Forelimb muscle (tissue), 1 donor: ENCODE data around the gene LGI4. TPM values are rescaled to one million over a fixed set of nuclear protein-coding genes. Genes with fewer than 3 reads are reported as not detected.

Experiments
- DNase-seq: peaks from one replicate; pipeline ENCODE4 v3.0.0-alpha.2; 2013; ENCODE audit warnings: low read depth
- polyA plus RNA-seq: library from polyadenylated mRNA; unstranded; fragments of 120-200 nt; gene quantifications from one replicate; pipeline ENCODE4 v1.2.1, GENCODE V29; 2013; ENCODE audit not compliant: insufficient read length

LGI4 gene
- polyA plus RNA-seq, 1 donor = 9.0 TPM

- no peak for DNase-seq
Measured at GRCh38 chr19:35123573-35123972, 11.3 kb downstream of the LGI4 start.

- no peak for DNase-seq
Measured at GRCh38 chr19:35122687-35123551, 11.9 kb downstream of the LGI4 start.

DNA sequence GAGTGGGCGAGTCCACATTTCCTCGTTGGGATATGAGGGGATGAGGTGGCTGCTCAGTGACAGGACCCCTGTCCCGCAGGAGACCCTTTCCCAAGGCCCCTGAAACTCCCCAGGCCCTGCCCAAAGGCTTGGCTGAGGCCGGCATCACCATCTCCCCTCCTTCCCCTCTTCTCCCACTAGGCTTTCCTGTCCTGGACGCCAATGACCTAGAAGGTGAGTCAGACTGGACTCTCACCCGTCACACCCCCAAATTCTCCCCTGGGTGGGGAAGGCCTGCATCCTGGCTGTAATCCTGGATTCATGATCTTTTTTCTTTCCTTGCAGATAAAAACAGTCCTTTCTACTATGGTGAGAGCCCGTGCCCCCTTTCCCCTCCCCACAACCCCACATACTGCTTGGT, 14.0 kb downstream of the LGI4 start:
- no peak for DNase-seq

GRCh38 chr19:35120492-35120891, 14.4 kb downstream of the LGI4 start:
- no peak for DNase-seq

GRCh38 chr19:35119578-35120155, 15.2 kb downstream of the LGI4 start:
- no peak for DNase-seq

DNA sequence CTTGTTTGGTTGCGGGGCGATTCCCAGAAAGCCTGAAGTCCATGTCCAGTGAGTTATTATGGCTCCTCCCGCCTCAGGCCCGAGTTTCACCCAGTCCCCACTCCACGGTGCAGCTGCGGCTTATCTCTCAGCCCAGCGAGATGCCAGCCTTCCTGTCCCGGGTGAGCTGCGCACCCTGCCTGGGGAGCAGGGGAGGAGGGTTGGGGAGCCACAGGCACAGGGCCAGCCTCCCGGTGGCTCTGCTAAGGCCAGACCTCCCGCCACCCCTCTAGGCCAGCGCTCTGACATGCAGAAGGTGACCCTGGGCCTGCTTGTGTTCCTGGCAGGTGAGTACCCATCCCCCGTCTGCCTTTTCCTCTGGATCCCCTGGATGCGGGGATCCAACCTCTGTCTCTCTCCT, 15.8 kb downstream of the LGI4 start:
- no peak for DNase-seq

GRCh38 chr19:35118268-35119020, 16.4 kb downstream of the LGI4 start:
- DNase-seq = no peak

DNA sequence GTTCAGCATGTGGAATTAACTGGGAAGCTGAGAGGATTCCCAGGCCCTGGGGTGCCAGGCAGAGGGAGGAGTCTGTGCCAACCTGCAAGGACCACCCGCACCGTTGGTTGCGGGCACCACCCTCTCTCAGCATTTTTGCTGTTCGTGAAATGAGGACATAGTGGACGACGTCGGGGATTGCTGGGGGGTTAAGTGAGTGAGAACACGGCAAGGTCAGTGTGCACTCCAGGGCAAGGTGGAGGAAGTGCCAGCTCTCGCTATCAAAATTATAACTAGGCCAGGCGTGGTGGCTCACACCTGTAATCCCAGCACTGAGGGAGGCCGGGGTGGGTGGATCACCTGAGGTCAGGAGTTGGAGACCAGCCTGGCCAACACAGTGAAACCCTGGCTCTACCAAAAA, 17.1 kb downstream of the LGI4 start:
- no peak for DNase-seq

- no peak for DNase-seq
Measured at GRCh38 chr19:35117116-35117515, 17.7 kb downstream of the LGI4 start.

- no peak for DNase-seq
Measured at GRCh38 chr19:35116072-35116801, 18.6 kb downstream of the LGI4 start.

DNA sequence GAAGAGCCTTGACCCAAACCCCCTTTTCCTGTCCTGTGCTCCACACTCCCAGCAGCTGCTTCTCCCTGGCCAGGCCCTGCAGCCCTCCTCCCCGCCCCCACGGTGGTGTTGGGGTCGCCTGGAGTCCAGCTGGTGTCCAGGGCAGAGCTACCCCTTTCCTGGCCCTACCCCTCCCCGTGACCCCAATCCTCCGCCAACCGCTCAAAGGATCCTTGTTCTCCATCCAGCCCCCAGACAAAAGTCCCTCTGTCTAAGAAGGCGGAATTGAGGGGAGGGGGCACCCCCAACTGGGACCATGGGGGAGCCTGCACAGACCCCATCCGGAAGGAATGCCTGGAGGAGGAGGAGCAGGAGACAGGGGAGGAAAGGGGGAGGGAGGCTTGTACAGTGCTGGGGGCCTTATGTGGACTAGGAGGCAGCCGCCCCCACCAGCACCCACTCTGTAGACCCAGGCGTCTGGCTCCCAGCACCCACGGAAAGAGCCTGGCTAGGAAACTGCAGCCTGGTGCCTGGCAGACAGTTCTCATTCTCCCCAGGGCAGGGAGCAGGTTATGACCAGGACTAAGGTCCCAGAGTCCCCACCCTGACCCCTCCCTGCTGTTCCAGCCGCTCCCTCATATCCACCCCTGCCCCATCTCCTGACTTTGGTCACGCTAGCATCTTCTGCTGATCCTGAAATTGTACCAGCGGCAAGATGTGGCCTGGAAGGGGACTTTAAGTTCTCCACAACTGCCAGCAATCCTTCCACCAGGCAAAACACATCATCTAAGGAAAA, 19.5 kb downstream of the LGI4 start, which contains the start of gene FXYD3:
FXYD3 (plus strand) TSS at position 647 of the 775 bp plus-strand sequence. CDS start 3,554 bp downstream, outside the sequence.
- DNase-seq = no peak

- no peak for DNase-seq
Measured at GRCh38 chr19:35114353-35115176, 20.3 kb downstream of the LGI4 start.

DNA sequence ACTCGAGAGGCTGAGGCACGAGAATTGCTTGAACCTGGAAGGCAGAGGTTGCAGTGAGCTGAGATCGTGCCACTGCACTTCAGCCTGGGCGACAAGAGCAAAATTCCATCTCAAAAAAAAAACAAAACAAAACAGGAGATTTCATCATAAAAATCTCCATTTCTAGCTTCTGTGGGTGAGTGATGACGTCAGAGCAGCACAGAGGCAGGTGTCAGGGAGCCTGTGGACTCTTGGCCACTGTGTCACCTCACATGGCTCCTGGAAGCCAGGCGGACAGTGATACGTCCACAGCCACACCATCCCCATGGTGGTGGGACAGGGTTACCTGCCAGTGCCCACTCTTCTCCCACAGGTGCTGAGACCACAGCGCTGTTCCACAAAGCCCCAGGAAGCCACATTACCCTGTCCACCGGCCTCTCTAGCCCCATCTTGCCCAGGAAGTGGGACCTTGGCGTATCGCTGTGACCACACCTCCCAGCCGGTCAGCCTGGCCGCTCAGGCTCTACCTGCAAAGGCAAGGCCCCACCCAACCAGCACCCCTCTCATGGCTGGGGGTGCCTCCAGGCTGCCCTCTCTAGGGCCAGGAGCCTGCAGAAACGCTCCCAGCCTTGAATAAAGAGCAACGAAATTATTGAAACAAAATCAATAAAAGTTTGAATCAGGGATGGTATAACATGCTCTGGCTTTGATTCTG, 21.7 kb downstream of the LGI4 start:
- no peak for DNase-seq

DNA sequence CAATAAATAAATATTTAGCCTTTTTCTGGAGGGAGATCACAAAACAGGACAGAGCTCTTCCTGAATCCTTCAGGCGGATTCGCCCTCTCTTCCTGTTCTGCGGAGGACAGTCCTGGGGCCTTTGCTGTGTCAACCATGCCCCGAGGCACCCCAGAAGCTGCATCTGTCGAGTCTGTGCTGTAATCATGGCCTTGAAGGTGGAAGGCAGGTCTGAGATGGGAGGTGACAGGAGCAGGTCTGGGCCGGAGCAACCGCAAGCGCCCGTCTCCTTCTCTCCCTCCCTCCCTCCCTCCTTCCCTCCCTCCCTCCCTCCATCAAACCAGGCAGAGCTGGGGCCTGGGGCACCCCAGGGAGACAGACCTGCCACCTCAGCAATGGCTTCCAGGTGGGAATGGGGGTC, 23.9 kb downstream of the LGI4 start:
- no peak for DNase-seq

DNA sequence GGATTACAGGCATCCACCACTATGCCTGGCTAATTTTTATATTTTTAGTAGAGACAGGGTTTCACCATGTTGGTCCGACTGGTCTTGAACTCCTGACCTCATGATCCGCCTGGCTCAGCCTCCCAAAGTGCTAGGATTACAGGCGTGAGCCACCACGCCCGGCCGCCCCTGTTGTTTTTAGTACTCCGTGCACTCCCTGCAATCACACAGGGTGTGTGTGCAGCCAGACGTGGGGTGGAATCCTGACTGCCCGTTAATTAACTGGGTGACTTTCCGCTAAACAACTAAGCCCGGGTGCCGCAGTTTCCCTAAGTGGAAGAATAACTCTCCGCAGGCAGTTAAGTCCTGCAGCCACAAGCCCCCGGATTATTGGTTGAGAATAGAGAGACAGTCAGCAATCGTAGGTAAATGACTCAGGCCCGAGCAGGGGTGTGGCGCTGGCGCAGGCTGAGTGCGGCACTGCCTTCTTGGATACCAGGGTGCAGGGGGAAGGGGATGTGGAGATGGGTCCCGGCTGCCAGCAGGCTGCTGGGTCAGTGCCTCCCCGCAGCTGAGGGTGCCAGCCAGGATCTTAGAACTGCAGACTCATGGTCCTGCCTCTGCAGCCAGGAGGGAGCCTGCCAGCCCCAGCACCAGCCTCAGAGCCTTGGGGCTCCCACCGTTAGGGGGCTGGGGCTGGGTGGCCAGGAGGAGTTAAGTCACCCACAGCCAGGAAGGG, 25.3 kb downstream of the LGI4 start:
- no peak for DNase-seq

DNA sequence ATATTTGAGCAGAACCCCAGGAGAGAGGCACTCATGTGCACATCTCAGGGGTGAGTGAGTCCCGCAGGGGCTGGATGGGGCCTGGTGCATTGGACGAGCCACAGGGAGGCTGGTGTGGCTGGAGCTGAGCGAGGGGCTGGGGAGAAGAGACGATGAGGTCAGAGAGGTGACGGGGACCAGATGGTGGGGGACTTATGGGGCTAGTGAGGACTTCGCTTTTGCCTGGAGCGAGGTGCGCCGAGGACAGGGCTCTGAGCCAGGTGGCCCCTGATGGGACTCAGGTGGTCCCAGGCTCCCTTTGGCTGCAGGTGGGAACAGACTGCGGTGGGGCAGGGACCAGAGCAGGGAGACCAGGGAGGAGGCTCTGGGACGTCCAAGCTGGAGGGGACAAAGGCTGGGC, 26.1 kb downstream of the LGI4 start:
- DNase-seq = no peak

- no peak for DNase-seq
Measured at GRCh38 chr19:35107545-35107944, 27.3 kb downstream of the LGI4 start.

DNA sequence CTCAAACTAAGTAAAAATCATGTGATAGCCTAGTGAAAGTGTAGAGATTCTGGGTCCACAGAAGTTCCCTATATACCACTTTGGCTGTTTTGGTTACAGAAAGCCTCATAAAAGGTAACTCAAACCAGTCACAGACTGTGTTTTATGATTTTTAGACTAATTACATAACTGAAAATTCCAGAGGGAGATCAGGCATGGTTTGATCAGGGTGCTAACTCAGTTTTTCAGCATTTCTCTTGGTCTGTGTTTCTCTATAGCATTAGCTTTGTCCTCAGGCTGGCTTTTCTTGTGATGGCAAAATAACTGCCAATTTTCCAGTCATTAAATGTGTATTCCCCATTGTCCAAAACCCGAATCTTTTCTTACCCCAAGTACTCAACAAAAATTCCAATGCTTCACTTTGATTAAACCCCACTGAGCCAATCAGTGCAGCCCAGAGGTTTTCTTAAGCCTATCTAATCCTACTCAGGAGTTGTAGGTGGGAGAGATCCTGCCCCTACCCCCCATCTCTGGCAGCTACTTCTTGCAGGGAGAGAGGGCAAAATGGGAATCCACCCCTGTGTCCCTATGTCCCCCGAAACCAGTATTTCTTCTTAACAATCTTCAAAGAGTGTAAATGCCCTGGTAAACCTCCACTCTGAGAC, 27.8 kb downstream of the LGI4 start:
- DNase-seq = no peak

DNA sequence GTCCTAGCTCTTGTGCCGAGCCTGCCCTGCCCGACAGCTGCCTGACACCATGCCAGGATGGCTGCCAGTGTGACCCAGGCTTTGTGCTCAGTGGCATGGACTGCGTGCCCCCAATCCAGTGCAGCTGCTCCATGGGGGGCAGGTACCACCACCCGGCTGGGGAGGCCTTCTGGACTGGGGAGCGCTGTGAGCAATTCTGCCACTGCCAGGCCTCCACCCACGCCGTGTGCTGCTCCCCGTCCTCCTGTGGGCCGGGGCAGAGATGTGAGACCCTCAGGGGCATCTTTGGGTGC, 28.6 kb downstream of the LGI4 start:
- DNase-seq = no peak
